ENCODE data around the gene CACNA1I. TPM values are rescaled to one million over a fixed set of nuclear protein-coding genes. Genes with fewer than 3 reads are reported as not detected.
"Not testable (repeated sequence)": the region's sequence is repeated elsewhere in the genome, so short reads cannot be mapped to it uniquely, and the experiment has no call there.

CACNA1I gene
- total RNA-seq, 1 donor from 2014 or later: 0.05 TPM

DNA sequence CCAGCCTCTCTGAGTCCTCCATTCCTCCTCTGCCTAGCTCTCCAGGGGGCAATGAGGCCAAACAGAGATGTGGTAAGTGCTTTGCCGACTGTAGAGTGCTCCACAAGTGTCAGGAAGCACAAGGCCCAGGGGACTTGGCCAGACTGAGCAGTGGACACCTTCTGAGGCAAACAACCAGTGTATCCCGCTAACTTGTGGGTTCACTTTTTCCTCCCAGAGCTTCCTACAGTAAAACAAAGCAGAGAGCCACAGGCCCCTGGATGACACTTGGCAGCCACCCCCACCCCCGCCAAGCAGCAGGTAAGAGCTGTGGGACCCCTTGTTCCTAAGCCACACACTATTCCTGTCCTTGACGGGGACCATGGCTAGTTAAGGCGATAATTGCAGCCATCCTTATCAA lies 160.9 kb downstream of the CACNA1I start:
- ATAC-seq: no peak
- no peak for DNase-seq (ENCODE audit: low spot score)

DNA sequence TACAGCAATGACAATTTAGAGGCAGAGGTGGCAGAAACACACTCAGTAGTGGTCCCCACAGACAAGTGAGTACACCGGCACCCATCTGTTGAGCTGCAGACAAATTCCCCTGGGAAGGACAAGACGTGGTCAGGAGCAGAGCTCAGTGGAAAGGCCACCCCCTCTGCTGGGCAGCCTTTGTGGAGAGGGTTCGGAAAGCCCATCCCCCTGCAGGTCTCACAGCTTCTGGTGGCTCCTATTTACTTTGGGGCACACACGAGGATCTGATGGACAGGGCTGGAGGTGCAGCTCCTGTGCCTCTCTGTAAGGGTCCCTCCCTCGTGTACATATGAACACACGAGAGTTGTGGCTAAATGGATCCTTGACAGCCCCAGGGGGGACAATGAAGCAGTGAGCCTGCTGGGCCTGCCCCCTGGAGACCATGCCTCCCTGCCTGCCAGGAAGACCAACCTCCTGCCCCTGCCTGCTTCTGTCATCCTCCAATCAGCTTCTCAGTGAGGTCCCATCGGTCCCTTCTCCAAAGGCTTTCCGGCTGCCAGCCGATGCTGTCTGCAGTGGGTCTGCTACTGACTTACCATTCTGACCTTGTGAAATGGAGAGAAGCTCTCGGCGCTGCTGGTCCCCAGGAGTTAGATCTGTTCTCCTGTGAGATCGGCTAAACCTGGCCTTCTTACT lies 161.5 kb downstream of the CACNA1I start:
- DNase-seq (ENCODE audit: low spot score) (no peak), ATAC-seq (no peak)

DNA sequence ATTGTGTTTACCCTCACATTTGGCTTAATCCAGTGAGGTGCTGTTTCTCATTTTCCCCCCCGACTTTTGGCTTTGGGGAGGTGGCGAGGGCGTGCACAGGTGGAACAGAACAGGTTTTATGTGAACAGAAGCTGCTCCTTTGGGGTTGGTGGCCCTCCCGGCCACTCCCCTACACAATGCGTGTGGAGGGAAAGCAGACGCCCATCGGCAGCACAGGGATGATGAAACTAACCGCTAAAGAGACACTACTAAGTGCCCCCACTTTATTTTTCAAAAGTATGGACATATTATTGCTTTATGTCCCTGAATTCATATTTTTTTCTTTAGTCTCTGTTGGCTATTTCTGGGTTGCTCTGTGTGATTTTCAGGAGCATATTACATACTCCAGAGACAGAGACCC lies 162.1 kb downstream of the CACNA1I start:
- no peak for DNase-seq (ENCODE audit: low spot score)
- ATAC-seq: no peak

DNA sequence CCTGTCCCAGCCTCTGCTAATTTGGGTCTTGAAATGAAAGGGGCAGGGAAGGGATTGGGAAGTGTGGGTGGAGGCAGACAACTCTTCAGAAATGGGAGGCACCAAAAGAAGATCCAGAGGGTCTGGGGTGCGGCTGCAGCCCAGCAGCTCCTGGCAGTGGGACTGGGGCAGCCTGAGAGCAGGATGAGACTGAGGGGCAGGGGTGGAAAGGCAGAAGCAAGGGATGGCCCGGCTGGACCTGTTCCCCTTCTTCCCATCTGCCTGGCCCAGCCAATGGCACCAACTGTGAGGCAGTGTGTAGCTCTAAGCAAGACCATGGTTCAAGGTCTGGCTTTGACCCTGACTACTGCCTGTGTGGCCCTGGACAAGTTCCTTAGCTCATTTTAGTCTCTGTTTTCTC lies 162.6 kb downstream of the CACNA1I start:
- no peak for DNase-seq (ENCODE audit: low spot score)
- ATAC-seq: no peak

DNA sequence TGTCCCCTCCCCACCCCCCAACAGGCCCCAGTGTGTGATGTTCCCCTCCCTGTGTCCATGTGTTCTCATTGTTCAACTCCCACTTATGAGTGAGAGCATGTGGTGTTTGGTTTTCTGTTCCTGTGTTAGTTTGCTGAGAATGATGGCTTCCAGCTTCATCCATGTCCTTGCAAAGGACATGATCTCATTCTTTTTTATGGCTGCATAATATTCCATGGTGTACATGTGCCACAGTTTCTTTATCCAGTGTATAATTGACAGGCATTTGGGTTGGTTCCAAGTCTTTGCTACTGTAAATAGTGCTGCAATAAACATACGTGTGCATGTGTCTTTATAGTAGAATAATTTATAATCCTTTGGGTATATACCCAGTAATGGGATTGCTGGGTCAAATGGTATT lies 163.5 kb downstream of the CACNA1I start:
- not testable (repeated sequence) for DNase-seq (ENCODE audit: low spot score); ATAC-seq

DNA sequence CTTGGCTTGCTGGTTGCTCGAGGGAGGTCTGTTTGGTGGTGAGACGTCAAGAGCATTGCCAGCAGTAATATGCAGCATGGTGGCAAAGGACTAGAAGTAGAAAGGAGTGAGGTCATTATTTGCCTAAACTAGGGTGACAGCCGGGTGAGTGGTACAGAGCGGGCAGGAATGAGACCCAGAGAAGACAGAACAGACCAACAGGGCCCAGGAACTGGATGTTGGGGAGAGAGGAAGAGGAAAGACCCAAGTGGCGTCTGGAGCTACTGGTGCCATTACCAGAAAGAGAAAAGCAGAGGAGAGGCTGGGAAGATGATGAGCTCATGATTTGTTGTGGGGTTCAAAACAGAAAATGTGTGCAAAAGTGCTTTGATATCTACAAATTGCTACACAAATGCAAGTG lies 164.3 kb downstream of the CACNA1I start:
- ATAC-seq (no peak), DNase-seq (ENCODE audit: low spot score) (no peak)

DNA sequence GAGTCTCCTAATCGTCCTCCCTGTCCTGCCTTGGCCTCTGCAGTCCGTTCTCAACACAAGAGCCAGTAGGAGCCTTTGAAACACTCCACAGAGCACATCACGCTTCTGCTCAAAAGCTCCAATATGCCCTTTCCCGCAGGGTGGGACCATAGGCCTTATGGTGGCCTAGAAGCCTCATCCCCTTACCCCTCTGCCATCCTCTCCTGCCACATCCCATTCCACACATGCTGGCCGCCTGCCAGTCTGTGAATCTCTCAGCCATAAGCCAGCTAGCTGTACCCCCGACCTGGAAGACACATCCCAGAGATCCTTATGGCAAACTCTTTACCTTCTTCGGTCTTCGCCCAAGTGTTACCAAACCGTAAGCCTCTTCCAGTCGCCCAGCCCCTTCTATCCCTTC lies 165.2 kb downstream of the CACNA1I start:
- DNase-seq (ENCODE audit: low spot score) (no peak), ATAC-seq (no peak)

DNA sequence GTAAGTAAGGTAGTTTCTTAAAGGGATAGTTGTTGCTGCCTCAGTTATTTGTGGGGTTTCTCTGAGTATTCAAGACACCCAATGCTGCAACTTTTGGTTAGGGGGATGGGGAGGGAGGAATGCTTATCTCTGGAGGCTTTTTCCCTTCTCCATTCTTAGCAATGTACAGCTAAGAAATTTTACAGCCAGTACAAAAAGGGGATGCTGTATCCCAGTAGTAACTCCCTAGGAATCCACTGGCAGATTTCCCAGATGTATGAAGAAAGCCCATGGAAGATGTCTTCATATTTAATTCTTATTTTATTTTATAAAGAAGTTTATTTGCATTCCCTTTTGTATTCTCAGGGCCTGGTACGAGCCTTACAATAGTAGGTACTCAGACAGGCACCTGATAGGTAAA lies 168.2 kb downstream of the CACNA1I start:
- ATAC-seq (no peak), DNase-seq (ENCODE audit: low spot score) (no peak)

Other genes with a start within 250 kb of the CACNA1I start
- 2.9 TPM for gene SYNGR1, start 220.8 kb upstream of the CACNA1I start, total RNA-seq
- 14.8 TPM for gene TAB1, start 171.0 kb upstream of the CACNA1I start, total RNA-seq
- gene MGAT3, start 113.7 kb upstream of the CACNA1I start, total RNA-seq: 0.13 TPM
- 26.1 TPM for gene MIEF1, start 68.5 kb upstream of the CACNA1I start, total RNA-seq
- gene ATF4, start 50.2 kb upstream of the CACNA1I start, total RNA-seq: 134 TPM
- 50.1 TPM for gene RPS19BP1, start 38.0 kb upstream of the CACNA1I start, total RNA-seq

Data from left lobe of liver (tissue), 2 donors.